ENCODE measurements around the gene MPI.
"Not testable (repeated sequence)": the region's sequence is repeated elsewhere in the genome, so short reads cannot be mapped to it uniquely, and the experiment has no call there.

The MPI gene

DNA sequence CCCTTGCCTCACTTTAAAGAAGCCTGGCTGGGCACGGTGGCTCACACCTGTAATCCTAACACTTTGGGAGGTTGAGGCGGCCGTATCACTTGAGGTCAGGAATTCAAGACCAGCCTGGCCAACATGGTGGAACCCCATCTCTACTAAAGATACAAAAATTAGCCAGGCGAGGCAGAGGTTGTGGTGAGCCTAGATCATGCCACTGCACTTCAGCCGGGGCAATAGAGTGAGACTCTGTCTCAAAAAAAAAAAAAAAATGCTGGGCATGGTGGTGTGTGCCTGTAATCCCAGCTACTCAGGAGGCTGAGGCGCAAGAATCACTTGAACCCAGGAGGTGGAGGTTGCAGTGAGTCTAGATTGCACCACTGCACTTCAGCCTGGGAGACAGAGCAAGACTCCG, 4.5 kb downstream of the MPI start:
- not testable (repeated sequence) for DNase-seq

DNA sequence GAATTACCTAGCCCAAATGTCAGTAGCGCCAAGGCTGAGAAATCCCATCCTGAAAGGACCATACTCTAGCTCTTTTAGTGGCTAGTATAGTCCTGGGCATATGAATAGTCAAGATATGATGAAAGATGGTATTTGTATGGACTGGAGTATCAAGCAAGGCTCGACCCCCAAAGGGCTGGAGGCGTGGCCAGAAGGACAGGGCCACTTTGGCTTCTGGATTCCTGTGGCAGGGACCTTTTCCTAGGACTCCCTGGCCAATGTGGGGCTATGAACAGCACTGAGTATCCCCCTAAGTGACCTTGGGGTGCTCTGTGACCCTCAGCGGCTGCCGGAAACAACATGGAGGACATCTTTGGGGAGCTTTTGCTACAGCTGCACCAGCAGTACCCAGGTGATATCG, 6.0 kb downstream of the MPI start:
- DNase-seq, result no peak

DNA sequence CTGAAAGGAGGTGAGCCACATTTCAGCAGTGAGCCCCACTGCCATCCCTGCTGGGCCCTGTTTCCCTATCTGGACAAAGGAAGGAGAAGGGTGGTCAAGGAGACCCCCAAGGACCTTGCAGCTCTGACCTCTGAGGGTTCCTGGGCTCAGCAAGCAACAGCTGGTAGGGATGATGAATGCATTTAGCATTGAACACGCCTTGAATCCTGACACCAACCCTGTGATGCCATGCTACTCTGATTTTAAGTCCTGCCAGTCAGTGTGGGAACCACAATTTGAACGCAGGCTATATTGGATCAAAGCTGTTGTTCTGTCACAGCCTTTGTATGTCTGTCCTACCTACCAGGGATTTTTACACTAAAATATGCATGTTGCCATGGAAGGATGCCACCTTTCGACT, 6.5 kb downstream of the MPI start:
- DNase-seq, result no peak

DNA sequence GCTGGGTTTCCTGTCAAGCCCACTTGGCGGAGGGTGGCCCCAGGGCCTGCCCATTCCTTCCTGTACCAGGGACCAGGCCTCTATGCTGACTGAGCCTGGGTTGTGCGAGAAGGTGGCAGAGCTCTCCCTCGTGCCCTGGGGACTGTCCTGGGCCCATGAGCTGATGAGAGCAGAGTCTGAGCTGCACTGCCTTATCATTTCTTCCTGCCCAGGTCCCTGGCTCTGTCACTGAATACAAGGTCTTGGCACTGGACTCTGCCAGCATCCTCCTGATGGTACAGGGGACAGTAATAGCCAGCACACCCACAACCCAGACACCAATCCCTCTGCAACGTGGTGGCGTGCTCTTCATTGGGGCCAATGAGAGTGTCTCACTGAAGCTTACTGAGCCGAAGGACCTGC, 7.5 kb downstream of the MPI start:
- no peak for DNase-seq

DNA sequence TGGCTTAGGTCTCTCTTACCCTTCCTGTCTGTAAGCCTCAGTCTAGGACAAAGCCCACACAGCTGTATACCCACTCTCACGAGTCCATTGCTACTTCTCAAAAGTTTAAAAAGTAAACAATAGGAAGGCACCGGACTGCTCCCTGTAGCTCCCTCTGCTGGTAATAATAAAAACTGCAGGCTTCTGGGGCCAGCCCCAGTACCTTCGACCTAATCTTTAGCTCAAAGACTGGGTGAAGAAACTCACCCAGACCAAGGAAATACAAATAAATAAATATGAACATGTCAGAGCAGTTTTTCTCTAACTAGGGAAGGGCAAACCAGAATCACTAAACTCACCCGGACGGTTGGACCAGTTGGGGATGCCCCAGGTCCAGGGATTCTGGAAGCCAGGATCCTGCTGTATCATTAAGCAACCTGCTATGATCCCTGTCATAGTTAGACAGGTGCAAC, 11.8 kb downstream of the MPI start:
- DNase-seq, result peak; percentile 74

DNA sequence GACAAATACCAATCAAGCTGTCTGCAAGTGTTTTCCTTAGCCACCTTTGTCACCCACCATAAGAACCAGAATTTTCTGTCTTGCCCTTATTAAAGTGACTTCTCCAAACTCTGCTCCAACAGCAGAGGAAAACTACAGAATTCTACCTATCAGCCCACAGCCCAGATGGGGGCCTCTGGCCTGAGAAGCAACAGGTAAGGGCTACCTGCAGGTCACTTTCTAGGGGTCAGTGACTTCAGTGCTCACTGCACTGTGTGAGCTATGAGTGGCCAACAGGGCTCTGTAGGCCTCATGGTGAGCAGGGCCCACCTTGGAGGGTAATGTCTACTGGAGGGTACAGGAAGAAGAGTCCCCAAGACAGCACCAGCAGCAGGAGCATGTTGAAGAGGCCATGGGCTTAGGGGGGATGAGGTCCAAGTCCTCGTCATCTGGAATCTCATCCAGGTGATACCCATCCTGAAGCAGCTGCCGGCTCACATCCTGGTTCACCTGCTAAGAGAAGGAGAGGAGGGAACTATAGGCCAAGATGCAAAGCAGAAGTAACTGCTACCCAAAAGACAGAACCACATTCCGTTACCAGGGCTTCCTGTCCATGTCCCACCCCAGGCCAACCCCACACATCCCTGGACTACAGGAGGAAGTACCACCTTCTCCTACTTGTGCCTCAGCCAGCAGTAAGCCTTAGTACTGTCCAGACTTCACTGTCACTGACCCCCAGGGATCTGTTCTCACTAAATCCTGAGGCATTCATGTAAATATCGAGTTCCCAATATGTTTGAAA, 12.6 kb downstream of the MPI start:
- DNase-seq, result no peak

DNA sequence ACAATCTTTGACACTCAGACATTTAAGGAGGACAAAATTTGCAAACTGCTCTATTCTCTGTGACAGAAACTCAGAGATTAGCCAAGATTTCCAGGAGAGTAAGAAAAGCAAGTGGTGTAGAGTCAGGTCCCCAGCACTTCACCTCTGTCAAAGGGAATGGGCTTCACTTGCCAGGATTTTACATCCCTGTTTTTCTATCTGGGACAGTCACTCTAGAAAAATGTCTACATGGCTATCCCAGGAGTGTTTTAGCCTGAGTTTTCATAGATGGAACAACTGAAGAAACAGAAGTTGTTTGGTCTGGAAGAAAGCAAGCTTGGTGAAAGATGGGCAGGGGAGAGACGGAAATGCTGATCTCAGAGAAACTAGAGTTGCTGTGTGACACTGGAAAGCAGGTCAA, 13.8 kb downstream of the MPI start:
- DNase-seq, result no peak

DNA sequence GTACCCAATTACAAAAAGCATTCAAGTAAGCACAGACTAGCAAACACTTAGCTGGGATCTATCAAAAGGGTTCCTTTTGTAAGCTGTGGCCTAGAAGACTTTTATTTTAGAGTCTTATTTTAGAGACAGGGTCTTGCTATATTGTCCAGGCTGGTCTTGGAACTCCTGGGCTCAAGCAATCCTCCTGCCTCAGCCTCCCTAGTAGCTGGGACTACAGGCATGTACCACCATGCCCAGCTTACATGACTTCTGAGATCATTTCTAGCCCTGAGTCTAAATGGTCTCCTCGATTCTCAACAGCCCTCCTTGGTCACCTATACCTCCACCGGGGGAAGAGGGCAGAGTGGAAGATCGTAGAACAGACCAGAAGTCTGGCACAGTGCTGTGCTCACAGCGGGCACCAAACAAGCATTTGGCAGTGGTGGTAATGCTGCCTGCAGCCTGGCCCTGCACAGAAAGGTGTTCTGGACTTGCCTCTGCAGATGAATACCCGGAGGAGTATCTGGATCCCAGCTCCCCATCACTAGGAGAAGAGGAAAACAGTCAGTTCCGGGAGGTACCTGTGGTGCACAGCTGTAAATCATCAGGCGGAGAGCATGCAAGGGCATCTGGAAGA, 14.5 kb downstream of the MPI start:
- no peak for DNase-seq

DNA sequence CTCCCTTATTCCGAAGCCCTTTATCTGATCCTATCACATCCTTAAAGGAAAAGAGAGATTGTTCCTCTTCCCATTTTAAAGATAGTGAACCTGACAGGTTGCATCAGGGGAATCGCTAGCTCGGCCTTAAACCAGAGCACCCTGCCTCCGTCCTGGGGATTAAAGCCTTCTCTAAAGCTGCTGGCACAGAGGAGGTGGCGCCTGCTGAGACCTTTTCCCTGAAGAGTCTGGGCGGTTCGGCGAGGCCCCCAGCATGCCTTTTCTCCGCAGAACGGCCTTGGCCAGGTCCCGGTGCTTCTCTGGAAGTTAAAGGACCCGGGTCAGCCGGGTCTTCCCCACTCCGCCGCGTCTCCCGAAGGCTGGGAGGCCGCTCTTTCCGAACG, 16.2 kb downstream of the MPI start:
- DNase-seq, result peak; percentile 57

DNA sequence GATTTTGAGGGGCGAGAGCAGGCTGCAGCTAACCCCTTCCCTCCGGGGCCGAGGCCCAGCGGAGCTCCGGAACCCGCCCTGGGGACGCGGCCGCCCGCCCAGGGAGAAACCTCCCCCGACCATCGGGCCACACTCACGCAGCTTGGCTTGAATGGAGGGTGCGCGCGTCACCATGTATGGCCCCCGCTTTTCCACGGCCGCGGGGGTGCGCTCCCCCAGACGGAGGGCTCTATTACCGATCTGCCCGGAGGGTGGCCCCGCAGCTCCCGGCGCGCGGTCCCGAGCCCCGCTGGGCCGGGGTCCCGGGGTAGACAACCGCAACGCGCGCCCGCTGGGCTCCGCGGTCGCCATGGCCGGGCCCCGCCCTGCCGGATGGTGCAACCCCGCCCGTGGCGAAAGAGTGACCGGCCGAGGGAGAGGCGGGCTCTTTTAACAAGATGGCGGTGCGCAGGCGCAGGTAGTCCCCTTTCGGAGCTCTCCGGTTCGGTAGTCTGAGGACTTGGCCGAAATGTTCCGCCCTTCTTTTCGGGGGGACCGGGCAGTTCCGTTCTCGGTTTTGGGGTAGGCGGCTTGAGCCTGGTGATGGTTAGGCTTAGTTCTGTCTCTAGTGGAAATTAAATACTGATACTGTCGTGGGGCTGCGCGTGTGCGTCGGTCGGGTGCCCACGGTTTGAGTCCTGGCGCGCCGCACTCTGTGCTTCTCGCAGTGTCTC, 16.8 kb downstream of the MPI start, which contains the start of gene FAM219B:
Gene FAM219B, minus strand, starts transcription at position 402 of the 713 bp plus-strand sequence. Its CDS starts 51 bp downstream, at position 351.
- peak; percentile 90 for DNase-seq

DNA sequence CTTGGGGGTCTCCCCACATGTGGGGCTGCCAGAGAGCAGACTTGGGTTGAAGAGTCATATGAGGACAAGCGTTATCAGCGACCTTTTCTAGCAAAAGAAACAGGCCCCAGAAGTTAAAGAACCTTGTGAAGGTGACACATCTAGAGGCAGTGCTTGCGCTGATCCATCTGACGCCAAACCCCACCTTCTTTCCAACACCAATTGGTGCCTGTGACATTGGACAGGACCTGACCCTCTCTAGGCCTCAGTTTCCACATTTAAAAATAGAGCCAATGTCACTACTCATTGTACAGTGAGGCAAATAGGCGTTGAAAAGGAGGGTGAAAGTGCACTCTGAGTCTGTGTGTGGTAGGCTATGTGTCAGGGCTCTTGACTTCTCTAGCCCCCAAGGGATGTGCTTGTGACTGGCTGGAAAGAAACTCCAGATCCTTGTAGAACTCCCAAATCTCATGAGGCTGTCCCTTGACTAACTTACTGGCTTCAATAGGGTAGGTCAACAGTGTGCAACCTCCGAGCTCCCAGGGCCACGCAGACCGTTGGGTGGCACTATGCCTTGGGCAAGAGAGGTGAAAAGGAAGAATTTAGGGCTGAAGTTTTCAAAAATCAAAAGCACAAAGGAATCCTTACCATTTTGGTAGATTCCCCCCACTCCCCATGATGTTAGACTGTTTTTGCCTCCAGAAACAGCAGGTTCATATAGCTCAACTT, 17.5 kb downstream of the MPI start:
- no peak for DNase-seq

DNA sequence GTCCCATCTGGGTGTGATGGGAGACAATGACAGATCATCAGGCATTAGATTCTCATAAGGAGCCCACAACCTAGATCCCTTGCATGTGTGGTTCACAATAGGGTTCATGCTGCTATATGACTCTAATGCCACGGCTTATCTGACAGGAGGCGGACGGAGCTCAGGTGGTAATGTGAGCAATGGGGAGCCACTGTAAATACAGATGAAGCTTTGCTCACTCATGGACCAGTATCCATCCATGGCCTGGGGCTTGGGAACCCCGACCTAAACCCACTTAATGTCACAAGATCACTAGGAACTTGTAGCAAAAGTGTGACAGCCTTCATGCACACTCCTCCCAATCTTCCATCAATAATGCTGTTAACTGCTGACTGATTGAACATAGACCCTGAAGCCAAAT, 18.8 kb downstream of the MPI start:
- DNase-seq, result no peak

DNA sequence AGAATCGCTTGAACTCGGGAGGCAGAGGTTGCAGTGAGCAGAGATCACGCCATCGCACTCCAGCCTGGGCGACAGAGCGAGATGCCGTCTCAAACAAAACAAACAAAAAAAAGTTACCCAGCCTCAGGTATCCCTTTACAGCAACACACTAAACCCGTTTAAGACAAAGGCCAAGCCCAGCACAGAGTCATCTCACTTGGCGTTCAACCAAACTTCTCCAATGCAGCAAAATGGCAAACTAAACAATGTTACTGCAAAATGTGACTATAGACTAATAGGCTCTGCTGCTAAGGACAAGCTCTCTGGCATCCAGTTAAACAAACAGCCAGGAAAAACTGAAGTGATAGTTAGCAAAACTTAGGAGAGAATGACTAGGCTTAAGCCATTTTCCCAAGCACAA, 23.2 kb downstream of the MPI start:
- DNase-seq, result no peak

DNA sequence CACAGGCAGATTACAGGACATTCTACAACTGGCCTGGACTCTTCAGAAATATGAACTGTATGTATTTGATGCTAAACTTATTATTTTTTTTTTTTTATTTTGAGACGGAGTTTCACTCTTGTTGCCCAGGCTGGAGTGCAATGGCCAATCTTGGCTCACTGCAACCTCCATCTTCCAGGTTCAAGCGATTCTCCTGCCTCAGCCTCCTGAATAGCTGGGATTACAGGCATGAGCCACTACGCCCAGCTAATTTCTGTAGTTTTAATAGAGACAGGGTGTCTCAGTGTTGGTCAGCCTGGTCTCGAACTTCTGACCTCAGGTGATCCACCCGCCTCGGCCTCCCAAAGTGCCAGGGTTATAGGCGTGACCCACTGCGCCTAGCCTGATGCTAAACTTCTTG, 24.0 kb downstream of the MPI start:
- not testable (repeated sequence) for DNase-seq

DNA sequence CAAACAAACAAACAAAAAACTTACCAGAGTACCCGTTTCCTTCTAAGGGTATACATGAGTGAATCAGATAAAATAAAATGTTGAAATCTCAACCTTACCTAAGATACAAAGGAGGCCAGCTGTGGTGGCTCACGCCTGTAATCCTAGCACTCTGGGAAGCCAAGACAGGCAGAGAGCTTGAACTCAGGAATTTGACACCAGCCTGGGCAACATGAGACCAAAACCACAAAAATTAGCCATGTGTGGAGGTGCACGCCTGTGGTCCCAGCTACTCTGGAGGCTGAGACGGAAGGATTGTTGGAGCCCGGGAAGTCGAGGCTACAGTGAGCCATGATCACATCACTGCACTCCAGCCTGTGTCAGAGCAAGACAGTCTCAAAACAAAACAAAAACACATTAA, 27.8 kb downstream of the MPI start:
- DNase-seq, result no peak

DNA sequence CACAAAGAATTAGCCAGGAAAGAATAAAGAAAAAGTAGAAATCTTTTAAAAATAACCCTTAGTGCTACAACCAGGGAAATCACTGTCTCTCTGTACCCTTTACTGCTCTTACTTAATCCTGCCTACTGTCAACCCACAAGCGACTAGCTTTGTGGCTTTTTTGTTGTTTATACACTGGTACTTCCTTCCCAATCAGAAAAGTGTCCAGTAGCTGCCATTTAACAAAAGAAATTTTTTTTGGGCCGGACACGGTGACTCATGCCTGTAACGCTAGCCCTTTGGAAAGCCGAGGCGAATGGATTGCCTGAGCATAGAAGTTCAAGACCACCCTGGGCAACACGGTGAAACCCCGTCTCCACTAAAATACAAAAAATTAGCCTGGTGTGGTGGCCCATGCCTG, 30.6 kb downstream of the MPI start:
- no peak for DNase-seq

DNA sequence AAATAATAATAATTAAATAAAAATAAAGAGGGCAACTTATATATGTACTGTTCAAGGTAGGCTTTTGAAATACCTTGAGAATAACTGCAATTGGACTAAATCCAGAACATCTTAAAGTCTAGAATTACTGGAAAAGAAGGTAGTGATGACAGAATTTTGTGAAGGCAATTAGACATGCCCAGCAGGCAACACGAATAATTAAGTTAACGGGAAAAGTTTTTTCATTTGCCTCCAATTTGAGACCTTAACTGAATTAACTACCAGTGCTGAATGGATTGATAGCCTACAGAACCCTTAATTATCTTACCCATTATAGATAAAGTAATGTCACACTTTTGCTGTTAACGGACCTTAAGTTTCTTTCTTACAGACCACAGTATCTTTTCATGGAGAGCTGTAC, 34.7 kb downstream of the MPI start:
- DNase-seq, result no peak

DNA sequence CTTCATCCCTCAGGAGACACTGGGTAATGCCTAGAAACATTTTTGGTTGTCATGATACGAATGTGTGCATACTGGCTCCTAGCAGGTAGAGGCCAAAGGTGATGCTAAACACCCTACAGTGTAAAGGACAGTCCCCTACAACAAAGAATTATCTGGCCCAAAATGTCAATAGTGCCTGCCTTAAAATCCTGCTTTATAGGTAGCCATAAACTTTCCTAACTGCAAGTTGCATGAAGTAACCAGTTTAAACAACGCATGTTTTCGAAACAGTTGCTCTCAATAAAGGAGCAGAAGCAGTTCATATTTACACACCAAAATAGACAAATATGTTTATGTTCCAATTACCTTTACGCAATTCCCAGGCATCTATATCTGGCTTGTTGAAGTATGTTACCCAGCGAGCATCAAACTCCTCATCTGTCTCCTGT, 38.9 kb downstream of the MPI start:
- no peak for DNase-seq

DNA sequence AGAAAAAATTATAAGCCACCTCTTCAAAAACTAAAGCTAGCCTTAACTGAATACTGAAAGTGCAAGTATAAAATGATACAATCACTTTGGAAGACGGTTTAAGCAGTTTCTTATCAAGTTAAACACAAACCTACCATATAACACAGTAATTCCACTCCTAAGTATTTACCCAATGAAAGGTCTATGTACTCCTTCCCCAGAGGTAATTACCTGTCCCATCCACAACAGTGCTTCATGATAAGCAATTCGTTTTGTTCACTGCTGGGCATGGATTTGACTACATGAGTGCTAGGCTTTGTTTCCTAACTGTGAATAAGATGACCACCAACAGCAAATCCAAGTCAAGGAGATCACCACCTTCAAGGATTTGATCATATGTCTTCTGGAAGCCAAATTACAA, 43.7 kb downstream of the MPI start:
- no peak for DNase-seq

DNA sequence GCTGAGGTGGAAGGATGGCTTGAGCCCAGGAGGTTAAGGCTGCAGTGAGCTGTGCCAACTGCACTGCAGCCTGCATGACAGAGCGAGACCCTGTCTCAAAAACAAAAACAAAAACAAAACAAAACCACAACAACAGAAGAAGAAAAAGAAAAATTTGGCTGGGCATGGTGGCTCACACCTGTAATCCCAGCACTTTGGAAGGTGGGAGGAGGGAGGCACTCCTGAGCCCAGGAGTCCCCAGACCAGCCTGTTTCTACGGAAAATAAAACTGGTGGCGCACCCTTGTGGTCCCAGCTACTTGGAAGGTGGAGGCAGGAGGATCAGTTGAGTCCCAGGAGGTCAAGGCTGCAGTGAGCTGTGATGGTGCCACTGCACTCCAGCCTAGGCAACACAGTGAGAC, 45.4 kb downstream of the MPI start:
- not testable (repeated sequence) for DNase-seq

DNA sequence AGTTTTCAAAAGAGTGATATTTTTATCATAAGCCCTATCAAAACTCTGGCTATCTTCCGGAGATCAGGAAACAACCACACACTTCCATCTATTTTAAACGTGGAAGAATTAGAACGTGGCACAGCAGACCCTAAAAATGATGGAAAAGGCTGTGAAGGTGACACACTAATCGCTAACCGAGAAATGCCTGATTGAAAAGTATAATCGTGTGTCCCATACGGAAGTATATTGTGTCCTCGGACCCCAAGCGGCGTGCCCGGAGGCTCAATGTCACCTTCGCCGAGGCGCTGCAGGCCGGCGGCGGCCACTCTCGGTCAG, 47.4 kb downstream of the MPI start:
- no peak for DNase-seq

DNA sequence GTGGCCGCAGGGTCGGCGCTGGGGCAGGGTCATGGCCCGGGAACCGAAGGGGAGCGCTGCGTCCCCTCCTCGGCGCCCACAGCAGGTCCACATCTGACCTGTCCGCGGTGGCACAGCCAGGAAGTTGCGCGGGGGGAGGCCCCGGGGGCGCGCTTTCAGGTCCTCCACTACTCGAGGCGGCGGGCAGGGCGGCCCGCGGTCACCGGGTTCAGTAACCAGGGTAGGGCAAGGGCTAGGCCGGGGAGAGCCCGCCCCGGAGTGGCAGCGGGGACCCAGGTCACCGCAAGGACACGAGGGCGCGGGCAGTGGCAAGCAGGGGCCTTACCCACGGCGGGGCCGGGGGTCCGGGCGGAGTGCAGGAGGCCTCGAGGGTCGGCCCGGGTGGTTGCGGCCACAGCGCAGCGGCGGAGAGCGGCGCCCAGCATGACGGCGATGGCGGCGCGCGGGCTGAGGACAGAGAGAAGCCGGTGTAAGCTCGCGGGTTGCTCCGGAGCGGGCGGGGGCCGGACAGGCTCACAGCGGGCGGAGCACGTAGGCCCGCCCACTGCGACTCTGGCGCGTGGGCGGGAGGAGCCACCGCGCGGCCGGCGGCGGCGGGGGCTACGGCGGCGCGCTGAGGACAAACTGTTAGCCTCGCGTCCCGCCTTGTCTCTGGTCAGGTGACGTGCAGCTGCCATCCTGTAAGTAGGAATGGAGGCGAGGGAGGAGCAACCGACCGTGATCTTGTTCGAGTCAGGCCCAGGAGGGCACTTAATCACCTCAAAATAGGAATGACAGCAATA, 47.9 kb downstream of the MPI start, which contains the start of gene COX5A:
Gene COX5A, minus strand, starts transcription at position 484 of the 782 bp plus-strand sequence. Its CDS starts 59 bp downstream, at position 425.
- peak; percentile 89 for DNase-seq
